Activated CD8-positive, alpha-beta memory T cell treated with anti-CD3 and anti-CD28 coated beads, Interleukin-2, amount 50 U/mL, for 4 hours (primary cell): Measurements from ENCODE around the gene BMERB1.

Experiments
- DNase-seq: peaks from one replicate; pipeline ENCODE4 v3.0.0-alpha.2; 2020

BMERB1 gene

DNA sequence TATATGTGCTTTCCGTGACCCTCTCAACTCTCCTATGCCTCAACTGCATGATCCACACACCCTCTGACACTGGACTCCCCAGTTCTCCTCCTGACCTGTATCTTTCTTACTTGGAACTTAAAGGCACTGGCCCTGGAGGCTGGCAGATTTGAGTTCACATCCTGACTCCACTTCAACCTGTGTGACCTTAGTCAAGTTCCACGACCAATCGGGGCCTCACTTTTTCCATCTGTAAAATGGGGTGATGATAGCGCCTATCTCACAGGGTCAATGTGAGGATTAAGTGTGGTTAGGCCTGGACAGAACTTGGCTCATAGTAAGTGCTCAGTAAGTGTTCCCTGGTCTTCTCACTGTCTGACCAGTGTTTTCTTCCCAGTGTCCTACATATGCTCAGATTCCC, 183.5 kb downstream of the BMERB1 start:
- DNase-seq: no peak

DNA sequence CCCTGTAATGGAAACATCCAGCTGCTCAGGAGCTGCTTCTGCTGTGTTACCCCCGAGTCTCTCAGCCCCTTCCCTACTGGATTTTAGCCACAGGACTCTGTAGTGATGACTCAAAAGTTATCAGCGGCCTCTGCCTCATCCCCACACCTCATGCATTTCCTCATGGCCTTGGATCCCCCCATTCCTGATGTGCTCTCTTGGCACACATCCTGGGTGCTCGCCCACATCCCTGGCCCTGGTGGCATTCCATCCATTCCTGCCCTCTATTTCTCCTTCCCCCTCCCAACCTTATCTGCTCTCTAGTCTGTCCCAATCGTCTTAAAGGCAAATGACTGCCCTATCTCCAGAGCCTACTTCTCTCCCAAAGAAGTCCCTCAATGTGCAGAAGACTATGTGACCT, 184.0 kb downstream of the BMERB1 start:
- no peak for DNase-seq

- no peak for DNase-seq
Observed at GRCh38 chr16:15620611-15621195, 186.3 kb downstream of the BMERB1 start.

GRCh38 chr16:15621456-15621855, 187.1 kb downstream of the BMERB1 start:
- no peak for DNase-seq

DNA sequence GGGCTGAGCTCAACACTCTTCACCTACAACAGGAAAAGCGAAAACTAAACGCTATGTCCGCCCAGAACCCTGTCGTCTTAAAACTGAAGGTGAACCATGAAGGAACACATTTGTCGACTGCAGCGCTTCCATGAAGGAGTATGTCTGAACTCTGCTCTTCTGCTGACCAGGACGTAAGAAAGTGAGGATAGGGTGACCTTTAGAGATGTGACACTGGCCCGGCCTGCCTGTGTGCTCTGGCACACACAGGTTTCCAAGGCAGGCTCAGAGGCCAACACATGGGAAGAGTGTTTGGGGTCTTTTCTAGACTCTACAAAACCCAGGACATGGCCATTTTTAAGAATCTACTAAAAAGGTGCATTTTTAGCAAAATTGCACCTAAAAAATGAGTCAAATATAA, 187.5 kb downstream of the BMERB1 start:
- DNase-seq: no peak

DNA sequence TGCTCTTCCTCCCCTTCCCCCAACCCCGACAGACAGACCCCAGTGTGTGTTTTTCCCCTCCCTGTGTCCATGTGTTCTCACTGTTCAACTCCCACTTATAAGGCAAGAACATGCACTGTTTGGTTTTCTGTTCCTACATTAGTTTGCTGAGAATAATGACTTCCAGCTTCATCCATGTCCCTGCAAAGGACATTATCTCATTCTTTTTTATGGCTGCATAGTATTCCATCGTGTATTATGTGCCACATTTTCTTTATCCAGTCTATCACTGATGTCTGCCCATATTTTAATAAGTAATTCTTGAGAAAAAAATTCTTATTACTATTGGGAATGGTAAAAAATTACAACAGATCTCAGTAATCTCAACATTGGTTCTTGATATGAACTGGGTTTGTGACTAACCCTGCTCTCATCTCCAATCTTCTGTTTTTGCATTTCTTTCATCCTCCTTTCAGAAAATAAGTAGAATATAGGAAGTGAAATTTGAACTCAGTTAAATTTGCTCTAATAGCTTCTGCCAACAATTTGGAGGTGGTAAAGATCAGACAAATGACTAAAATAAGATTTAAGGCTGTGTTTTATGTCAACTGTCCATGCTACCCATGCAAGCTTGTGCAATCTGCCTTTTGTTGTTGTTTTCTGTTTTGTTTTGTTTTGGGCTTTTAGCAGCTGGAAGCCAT, 197.5 kb downstream of the BMERB1 start:
- DNase-seq: no peak

- DNase-seq: no peak
Observed at GRCh38 chr16:15635926-15636325, 201.5 kb downstream of the BMERB1 start.

GRCh38 chr16:15636392-15636873, 202.0 kb downstream of the BMERB1 start:
- DNase-seq: no peak
